GM23338 (cell line): ENCODE data around the gene PRELP. TPM values are rescaled to one million over a fixed set of nuclear protein-coding genes. Genes with fewer than 3 reads are reported as not detected.

Experiments used
- ATAC-seq: fragments of 200-7000 bp; cut with Tn5 transposase; 3 replicates; pipeline ENCODE4 v1.9.1; 2020
- DNase-seq: peaks from one replicate; pipeline ENCODE4 v3.0.0-alpha.2; 2015; ENCODE audit warnings: low spot score
- H2AFZ ChIP-seq: fragments of 200-600 bp; sonication (generic); 2 replicates; pipeline ENCODE4 v1.8.0; 2016; ENCODE audit warnings: antibody characterized with exemption, mild to moderate bottlenecking, moderate library complexity
- H3F3A ChIP-seq: fragments of 200-600 bp; sonication (generic); replicated peaks from 2 replicates; pipeline ENCODE4 v1.8.0; 2017; ENCODE audit warnings: antibody characterized with exemption, mixed run types, low read depth
- H3K27ac ChIP-seq: fragments of 200-600 bp; sonication (generic); 2 replicates; pipeline ENCODE4 v1.6.1; 2016; ENCODE audit warnings: low read depth
- H3K27me3 ChIP-seq: fragments of 200-600 bp; sonication (generic); 2 replicates; pipeline ENCODE4 v1.8.0; 2016; ENCODE audit warnings: mild to moderate bottlenecking, mixed run types, moderate library complexity; ENCODE audit not compliant: insufficient read depth
- H3K36me3 ChIP-seq: fragments of 200-600 bp; sonication (generic); 2 replicates; pipeline ENCODE4 v1.8.0; 2016; ENCODE audit warnings: mild to moderate bottlenecking; ENCODE audit not compliant: insufficient read depth
- H3K4me1 ChIP-seq: fragments of 200-600 bp; sonication (generic); 2 replicates; pipeline ENCODE4 v1.8.0; 2016; ENCODE audit warnings: mild to moderate bottlenecking, moderate library complexity; ENCODE audit not compliant: insufficient read depth
- H3K4me2 ChIP-seq: fragments of 200-600 bp; sonication (generic); 2 replicates; pipeline ENCODE4 v1.7.1; 2017; ENCODE audit warnings: mixed run types
- H3K4me3 ChIP-seq: fragments of 200-600 bp; sonication (generic); 2 replicates; pipeline ENCODE4 v1.6.1; 2016; ENCODE audit warnings: mixed run types
- H3K79me2 ChIP-seq: fragments of 200-600 bp; sonication (generic); replicated peaks from 2 replicates; pipeline ENCODE4 v1.8.0; 2017; ENCODE audit warnings: mild to moderate bottlenecking; ENCODE audit not compliant: insufficient read depth
- H3K9me2 ChIP-seq: fragments of 200-600 bp; sonication (generic); 2 replicates; pipeline ENCODE4 v1.8.0; 2017; ENCODE audit not compliant: insufficient read depth
- H4K20me1 ChIP-seq: fragments of 200-600 bp; sonication (generic); replicated peaks from 2 replicates; pipeline ENCODE4 v1.8.0; 2017; ENCODE audit warnings: mild to moderate bottlenecking; ENCODE audit not compliant: insufficient read depth
- H3K27ac Mint-ChIP-seq: 2 replicates; pipeline ENCODE4 v1.8.0; 2020; ENCODE audit warnings: inconsistent platforms, mild to moderate bottlenecking, moderate library complexity, mixed read lengths
- H3K27me3 Mint-ChIP-seq: 3 replicates; pipeline ENCODE4 v1.8.0; 2022; ENCODE audit warnings: low read depth, mild to moderate bottlenecking, moderate library complexity, mixed read lengths, inconsistent platforms; ENCODE audit not compliant: insufficient read depth, poor library complexity
- H3K36me3 Mint-ChIP-seq: 3 replicates; pipeline ENCODE4 v1.8.0; 2021; ENCODE audit warnings: low read depth, mild to moderate bottlenecking, inconsistent platforms, moderate library complexity, mixed read lengths
- H3K4me1 Mint-ChIP-seq: 3 replicates; pipeline ENCODE4 v1.8.0; 2020; ENCODE audit warnings: mild to moderate bottlenecking, inconsistent platforms, mixed read lengths
- H3K4me3 Mint-ChIP-seq: 3 replicates; pipeline ENCODE4 v1.8.0; 2021; ENCODE audit warnings: moderate library complexity, mild to moderate bottlenecking, inconsistent platforms, mixed read lengths
- H3K9me3 Mint-ChIP-seq: 3 replicates; pipeline ENCODE4 v1.8.0; 2020; ENCODE audit warnings: moderate library complexity, mild to moderate bottlenecking, inconsistent platforms, mixed read lengths
- EZH2 ChIP-seq: fragments of 200-600 bp; sonication (generic); IDR thresholded peaks from one replicate; pipeline ENCODE4 v1.8.0; 2017; ENCODE audit warnings: antibody characterized with exemption, mild to moderate bottlenecking, low read depth; ENCODE audit not compliant: unreplicated experiment
- NANOG ChIP-seq: IDR thresholded peaks from 2 replicates; pipeline ENCODE4 v1.6.1; 2016; ENCODE audit warnings: antibody characterized with exemption, borderline replicate concordance
- polyA plus RNA-seq: library from polyadenylated mRNA; unstranded; fragments of >200 nt; fragmentation: Nextera tagmentation; extraction: Ambion mirVana; gene quantifications from 2 replicates; pipeline ENCODE4 v1.2.1, GENCODE V29; 2016
- total RNA-seq: library from RNA; depleted of rRNA; stranded (reverse); fragments of >200 nt; shearing (Covaris generic); gene quantifications from 2 replicates; pipeline ENCODE4 v1.2.3, GENCODE V29; 2014
- TF ChIP-seq, protein P1 (sequence below), 2 experiments: fragments of 200-600 bp in 1 of 2; sonication (generic) in 1 of 2; conservative IDR thresholded peaks; 2 replicates each; pipeline versions ENCODE4 v1.5.1 to v1.6.1; 2016 to 2017; ENCODE audit warnings: antibody characterized with exemption in 2 of 2, low read depth in 2 of 2, mild to moderate bottlenecking in 2 of 2, moderate library complexity in 1 of 2
- TF ChIP-seq, protein P2 (sequence below): fragments of 250-450 bp; sonication (Bioruptor Pico); IDR thresholded peaks from 2 replicates; pipeline ENCODE4 v1.5.0; 2020; ENCODE audit warnings: mild to moderate bottlenecking, moderate library complexity
- TF ChIP-seq, protein P3 (sequence below): IDR thresholded peaks from one replicate; pipeline ENCODE4 v1.6.1; 2018; ENCODE audit warnings: antibody characterized with exemption; ENCODE audit not compliant: unreplicated experiment

PRELP gene
- total and polyA plus RNA-seq, 2 experiments from 2014 or later = 0.03 TPM

DNA sequence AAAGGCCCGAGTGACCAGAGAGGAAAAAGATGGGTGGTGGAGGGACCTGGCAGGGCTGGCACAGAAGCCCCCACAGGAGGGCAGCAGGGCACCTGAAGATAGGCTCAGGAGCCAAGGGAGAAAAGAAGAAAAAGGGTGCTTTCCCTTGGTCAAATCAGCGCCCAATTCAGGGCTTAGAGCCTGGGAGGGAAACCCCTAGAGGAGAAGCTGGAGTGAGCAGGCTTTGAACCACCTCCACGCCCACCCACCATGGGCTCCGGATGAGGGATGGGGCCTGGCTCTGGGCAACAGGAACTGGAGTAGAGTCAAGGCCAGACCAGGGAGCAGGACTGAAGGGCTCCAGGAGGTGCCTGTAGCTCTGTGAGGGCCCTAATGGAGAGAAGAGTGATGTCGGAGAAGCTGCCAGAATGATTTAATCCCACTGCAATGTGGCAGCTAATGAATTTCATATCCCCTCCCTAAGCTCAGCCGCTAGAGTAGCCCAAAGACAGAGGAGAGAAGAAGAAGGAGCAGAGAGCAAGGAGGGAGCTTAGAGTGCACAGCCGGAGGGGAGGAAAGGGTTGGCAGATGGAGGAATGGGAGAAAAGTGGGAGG, 12.0 kb upstream of the PRELP start:
- no peak overlapping the region for H3K4me2 ChIP-seq
- peaks cover 26% of the 10 kb centered on the region for H3K4me1 Mint-ChIP-seq
- peak; percentile 68 for ATAC-seq

DNA sequence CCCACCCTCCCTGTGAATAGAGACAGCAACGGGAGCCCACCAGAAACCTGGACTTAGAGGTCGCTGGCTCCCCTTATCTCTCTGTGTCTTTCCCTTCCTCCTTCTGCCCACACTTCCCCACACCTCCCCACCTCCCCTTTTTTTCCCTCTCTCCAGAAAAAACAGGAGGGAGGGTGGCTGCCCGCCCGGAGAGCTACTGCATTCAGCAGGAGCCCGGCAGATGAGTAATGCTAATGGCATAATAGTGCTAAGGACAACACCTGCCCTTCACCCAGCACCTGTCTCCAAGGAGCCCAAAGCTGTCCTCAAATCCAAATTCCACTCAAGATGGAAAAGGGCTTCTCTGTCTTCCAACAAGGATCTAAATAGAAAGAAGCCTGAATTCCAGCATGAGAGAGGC, 11.4 kb upstream of the PRELP start:
- no peak overlapping the region for H3K4me2 ChIP-seq
- H3K36me3 ChIP-seq = no peaks in the 10 kb centered on the region
- no peaks in the 10 kb centered on the region for H3F3A ChIP-seq
- H3K9me2 ChIP-seq = no peaks in the 10 kb centered on the region
- Mint-ChIP-seq H3K4me1 (peaks cover 26% of the 10 kb centered on the region), H3K36me3 (no peaks in the 10 kb centered on the region), H3K27ac (no peak overlapping the region), H3K27me3 (peaks cover 7% of the 10 kb centered on the region), H3K9me3 (no peaks in the 10 kb centered on the region), H3K4me3 (no peak overlapping the region)
- H4K20me1 ChIP-seq = no peaks in the 10 kb centered on the region
- no peak overlapping the region for H3K4me3 ChIP-seq
- H2AFZ ChIP-seq = no peak overlapping the region
- DNase-seq = no peak
- H3K4me1 ChIP-seq = no peaks in the 10 kb centered on the region
- no peak; the same call in 2 of the 3 replicates for ATAC-seq
- no peaks in the 10 kb centered on the region for H3K27me3 ChIP-seq
- H3K79me2 ChIP-seq = no peaks in the 10 kb centered on the region
- no peak overlapping the region for H3K27ac ChIP-seq
- TF ChIP-seq, protein P1, sequence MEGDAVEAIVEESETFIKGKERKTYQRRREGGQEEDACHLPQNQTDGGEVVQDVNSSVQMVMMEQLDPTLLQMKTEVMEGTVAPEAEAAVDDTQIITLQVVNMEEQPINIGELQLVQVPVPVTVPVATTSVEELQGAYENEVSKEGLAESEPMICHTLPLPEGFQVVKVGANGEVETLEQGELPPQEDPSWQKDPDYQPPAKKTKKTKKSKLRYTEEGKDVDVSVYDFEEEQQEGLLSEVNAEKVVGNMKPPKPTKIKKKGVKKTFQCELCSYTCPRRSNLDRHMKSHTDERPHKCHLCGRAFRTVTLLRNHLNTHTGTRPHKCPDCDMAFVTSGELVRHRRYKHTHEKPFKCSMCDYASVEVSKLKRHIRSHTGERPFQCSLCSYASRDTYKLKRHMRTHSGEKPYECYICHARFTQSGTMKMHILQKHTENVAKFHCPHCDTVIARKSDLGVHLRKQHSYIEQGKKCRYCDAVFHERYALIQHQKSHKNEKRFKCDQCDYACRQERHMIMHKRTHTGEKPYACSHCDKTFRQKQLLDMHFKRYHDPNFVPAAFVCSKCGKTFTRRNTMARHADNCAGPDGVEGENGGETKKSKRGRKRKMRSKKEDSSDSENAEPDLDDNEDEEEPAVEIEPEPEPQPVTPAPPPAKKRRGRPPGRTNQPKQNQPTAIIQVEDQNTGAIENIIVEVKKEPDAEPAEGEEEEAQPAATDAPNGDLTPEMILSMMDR (conservative IDR thresholded peaks at IDR 0.05; ENCODE audit: low read depth in 2 of 2) = no peak
- TF ChIP-seq, protein P2, sequence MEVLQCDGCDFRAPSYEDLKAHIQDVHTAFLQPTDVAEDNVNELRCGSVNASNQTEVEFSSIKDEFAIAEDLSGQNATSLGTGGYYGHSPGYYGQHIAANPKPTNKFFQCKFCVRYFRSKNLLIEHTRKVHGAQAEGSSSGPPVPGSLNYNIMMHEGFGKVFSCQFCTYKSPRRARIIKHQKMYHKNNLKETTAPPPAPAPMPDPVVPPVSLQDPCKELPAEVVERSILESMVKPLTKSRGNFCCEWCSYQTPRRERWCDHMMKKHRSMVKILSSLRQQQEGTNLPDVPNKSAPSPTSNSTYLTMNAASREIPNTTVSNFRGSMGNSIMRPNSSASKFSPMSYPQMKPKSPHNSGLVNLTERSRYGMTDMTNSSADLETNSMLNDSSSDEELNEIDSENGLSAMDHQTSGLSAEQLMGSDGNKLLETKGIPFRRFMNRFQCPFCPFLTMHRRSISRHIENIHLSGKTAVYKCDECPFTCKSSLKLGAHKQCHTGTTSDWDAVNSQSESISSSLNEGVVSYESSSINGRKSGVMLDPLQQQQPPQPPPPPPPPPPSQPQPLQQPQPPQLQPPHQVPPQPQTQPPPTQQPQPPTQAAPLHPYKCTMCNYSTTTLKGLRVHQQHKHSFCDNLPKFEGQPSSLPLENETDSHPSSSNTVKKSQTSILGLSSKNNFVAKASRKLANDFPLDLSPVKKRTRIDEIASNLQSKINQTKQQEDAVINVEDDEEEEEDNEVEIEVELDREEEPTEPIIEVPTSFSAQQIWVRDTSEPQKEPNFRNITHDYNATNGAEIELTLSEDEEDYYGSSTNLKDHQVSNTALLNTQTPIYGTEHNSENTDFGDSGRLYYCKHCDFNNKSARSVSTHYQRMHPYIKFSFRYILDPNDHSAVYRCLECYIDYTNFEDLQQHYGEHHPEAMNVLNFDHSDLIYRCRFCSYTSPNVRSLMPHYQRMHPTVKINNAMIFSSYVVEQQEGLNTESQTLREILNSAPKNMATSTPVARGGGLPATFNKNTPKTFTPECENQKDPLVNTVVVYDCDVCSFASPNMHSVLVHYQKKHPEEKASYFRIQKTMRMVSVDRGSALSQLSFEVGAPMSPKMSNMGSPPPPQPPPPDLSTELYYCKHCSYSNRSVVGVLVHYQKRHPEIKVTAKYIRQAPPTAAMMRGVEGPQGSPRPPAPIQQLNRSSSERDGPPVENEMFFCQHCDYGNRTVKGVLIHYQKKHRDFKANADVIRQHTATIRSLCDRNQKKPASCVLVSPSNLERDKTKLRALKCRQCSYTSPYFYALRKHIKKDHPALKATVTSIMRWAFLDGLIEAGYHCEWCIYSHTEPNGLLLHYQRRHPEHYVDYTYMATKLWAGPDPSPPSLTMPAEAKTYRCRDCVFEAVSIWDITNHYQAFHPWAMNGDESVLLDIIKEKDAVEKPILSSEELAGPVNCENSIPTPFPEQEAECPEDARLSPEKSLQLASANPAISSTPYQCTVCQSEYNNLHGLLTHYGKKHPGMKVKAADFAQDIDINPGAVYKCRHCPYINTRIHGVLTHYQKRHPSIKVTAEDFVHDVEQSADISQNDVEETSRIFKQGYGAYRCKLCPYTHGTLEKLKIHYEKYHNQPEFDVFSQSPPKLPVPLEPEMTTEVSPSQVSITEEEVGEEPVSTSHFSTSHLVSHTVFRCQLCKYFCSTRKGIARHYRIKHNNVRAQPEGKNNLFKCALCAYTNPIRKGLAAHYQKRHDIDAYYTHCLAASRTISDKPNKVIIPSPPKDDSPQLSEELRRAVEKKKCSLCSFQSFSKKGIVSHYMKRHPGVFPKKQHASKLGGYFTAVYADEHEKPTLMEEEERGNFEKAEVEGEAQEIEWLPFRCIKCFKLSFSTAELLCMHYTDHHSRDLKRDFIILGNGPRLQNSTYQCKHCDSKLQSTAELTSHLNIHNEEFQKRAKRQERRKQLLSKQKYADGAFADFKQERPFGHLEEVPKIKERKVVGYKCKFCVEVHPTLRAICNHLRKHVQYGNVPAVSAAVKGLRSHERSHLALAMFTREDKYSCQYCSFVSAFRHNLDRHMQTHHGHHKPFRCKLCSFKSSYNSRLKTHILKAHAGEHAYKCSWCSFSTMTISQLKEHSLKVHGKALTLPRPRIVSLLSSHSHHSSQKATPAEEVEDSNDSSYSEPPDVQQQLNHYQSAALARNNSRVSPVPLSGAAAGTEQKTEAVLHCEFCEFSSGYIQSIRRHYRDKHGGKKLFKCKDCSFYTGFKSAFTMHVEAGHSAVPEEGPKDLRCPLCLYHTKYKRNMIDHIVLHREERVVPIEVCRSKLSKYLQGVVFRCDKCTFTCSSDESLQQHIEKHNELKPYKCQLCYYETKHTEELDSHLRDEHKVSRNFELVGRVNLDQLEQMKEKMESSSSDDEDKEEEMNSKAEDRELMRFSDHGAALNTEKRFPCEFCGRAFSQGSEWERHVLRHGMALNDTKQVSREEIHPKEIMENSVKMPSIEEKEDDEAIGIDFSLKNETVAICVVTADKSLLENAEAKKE = no peak
- TF ChIP-seq EZH2 = no peak
- TF ChIP-seq, protein P3, sequence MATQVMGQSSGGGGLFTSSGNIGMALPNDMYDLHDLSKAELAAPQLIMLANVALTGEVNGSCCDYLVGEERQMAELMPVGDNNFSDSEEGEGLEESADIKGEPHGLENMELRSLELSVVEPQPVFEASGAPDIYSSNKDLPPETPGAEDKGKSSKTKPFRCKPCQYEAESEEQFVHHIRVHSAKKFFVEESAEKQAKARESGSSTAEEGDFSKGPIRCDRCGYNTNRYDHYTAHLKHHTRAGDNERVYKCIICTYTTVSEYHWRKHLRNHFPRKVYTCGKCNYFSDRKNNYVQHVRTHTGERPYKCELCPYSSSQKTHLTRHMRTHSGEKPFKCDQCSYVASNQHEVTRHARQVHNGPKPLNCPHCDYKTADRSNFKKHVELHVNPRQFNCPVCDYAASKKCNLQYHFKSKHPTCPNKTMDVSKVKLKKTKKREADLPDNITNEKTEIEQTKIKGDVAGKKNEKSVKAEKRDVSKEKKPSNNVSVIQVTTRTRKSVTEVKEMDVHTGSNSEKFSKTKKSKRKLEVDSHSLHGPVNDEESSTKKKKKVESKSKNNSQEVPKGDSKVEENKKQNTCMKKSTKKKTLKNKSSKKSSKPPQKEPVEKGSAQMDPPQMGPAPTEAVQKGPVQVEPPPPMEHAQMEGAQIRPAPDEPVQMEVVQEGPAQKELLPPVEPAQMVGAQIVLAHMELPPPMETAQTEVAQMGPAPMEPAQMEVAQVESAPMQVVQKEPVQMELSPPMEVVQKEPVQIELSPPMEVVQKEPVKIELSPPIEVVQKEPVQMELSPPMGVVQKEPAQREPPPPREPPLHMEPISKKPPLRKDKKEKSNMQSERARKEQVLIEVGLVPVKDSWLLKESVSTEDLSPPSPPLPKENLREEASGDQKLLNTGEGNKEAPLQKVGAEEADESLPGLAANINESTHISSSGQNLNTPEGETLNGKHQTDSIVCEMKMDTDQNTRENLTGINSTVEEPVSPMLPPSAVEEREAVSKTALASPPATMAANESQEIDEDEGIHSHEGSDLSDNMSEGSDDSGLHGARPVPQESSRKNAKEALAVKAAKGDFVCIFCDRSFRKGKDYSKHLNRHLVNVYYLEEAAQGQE = no peak

More for the DNA sequence above, 12.0 kb upstream of the PRELP start:
- no peaks in the 10 kb centered on the region for H3K9me3 Mint-ChIP-seq
- peak; percentile 34 for DNase-seq
- no peaks in the 10 kb centered on the region for H3F3A ChIP-seq
- H3K4me3 ChIP-seq = no peak overlapping the region
- H3K36me3 Mint-ChIP-seq = no peaks in the 10 kb centered on the region
- no peaks in the 10 kb centered on the region for H3K27me3 ChIP-seq
- no peak overlapping the region for H3K27ac ChIP-seq
- TF ChIP-seq NANOG = no peak
- TF ChIP-seq, protein P1 (conservative IDR thresholded peaks at IDR 0.05; ENCODE audit: low read depth in 2 of 2) = peak; percentile 20 to 32; a peak in 3 of 4 replicates
- 0 out of 2 replicates have a peak overlapping the region, but pooled peaks have one; percentile 2 for H3K27ac Mint-ChIP-seq
- H3K4me1 ChIP-seq = no peaks in the 10 kb centered on the region
- H3K36me3 ChIP-seq = no peaks in the 10 kb centered on the region
- no peak overlapping the region for H3K4me3 Mint-ChIP-seq
- H3K27me3 Mint-ChIP-seq = peaks cover 7% of the 10 kb centered on the region
- no peaks in the 10 kb centered on the region for H3K79me2 ChIP-seq
- H4K20me1 ChIP-seq = no peaks in the 10 kb centered on the region
- H2AFZ ChIP-seq = peak overlapping the region; percentile 88
- H3K9me2 ChIP-seq = no peaks in the 10 kb centered on the region
